PC-3 (cell line): ENCODE measurements around the gene PTGES2.

Source experiments
- EZH2 ChIP-seq: fragments of 300-600 bp; sonication (generic); IDR thresholded peaks from one replicate; pipeline ENCODE4 v1.6.1; 2017; ENCODE audit warnings: antibody characterized with exemption, mild to moderate bottlenecking, low read length; ENCODE audit not compliant: unreplicated experiment
- EZH2phosphoT487 ChIP-seq: fragments of 300-600 bp; sonication (generic); IDR thresholded peaks from 2 replicates; pipeline ENCODE4 v1.6.1; 2018; ENCODE audit warnings: mild to moderate bottlenecking, antibody characterized with exemption, low read length, borderline replicate concordance
- TF ChIP-seq, protein P1 (sequence below): fragments of 300-600 bp; sonication (generic); conservative IDR thresholded peaks from 2 replicates; pipeline ENCODE4 v1.5.1; 2017; ENCODE audit warnings: antibody characterized with exemption, low read depth, mild to moderate bottlenecking, low read length

GRCh38 chr9:128164307-128164885, 36.9 kb upstream of the PTGES2 start:
- TF ChIP-seq EZH2, result no peak
- TF ChIP-seq, protein P1, sequence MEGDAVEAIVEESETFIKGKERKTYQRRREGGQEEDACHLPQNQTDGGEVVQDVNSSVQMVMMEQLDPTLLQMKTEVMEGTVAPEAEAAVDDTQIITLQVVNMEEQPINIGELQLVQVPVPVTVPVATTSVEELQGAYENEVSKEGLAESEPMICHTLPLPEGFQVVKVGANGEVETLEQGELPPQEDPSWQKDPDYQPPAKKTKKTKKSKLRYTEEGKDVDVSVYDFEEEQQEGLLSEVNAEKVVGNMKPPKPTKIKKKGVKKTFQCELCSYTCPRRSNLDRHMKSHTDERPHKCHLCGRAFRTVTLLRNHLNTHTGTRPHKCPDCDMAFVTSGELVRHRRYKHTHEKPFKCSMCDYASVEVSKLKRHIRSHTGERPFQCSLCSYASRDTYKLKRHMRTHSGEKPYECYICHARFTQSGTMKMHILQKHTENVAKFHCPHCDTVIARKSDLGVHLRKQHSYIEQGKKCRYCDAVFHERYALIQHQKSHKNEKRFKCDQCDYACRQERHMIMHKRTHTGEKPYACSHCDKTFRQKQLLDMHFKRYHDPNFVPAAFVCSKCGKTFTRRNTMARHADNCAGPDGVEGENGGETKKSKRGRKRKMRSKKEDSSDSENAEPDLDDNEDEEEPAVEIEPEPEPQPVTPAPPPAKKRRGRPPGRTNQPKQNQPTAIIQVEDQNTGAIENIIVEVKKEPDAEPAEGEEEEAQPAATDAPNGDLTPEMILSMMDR, result no peak
- TF ChIP-seq EZH2phosphoT487, result no peak
